Liver (tissue), 9 donors: ENCODE measurements around the gene HOMER3. TPM values are rescaled to one million over a fixed set of nuclear protein-coding genes. Genes with fewer than 3 reads are reported as not detected.
A peak's percentile ranks its signal among the peaks of the same experiment; 100 is the strongest.

Experiments used
- DNase-seq: peaks from one replicate; pipeline ENCODE4 v3.0.0-alpha.2; 2017; ENCODE audit warnings: low spot score
- H3K27ac ChIP-seq, 2 donors: one replicate each; pipeline ENCODE4 v1.7.0; 2013; ENCODE audit warnings: inconsistent platforms in 2 of 2, low read length in 2 of 2, control low read depth in 1 of 2, low read depth in 1 of 2, mild to moderate bottlenecking in 1 of 2
- H3K27me3 ChIP-seq, 4 donors: one replicate each; pipeline versions ENCODE4 v1.6.1 to v1.7.0; 2013; ENCODE audit warnings: low read length in 3 of 4, inconsistent platforms in 1 of 4, mild to moderate bottlenecking in 1 of 4, moderate library complexity in 1 of 4; ENCODE audit not compliant: control insufficient read depth in 4 of 4, insufficient read depth in 4 of 4
- H3K36me3 ChIP-seq, 4 donors: one replicate each; pipeline versions ENCODE4 v1.6.1 to v1.7.0; 2013; ENCODE audit warnings: low read length in 3 of 4, mild to moderate bottlenecking in 3 of 4, low read depth in 1 of 4, moderate library complexity in 1 of 4; ENCODE audit not compliant: control insufficient read depth in 4 of 4, insufficient read depth in 3 of 4
- H3K4me1 ChIP-seq, 4 donors: one replicate each; pipeline versions ENCODE4 v1.6.1 to v1.7.0; 2013; ENCODE audit warnings: low read length in 3 of 4, mild to moderate bottlenecking in 3 of 4, moderate library complexity in 1 of 4; ENCODE audit not compliant: control insufficient read depth in 4 of 4, insufficient read depth in 4 of 4
- H3K4me3 ChIP-seq, 3 donors: one replicate each; pipeline versions ENCODE4 v1.6.1 to v1.7.0; 2013; ENCODE audit warnings: low read length in 3 of 3, control low read depth in 1 of 3, low read depth in 1 of 3, mild to moderate bottlenecking in 1 of 3
- H3K9ac ChIP-seq, 2 donors: one replicate each; pipeline ENCODE4 v1.7.0; 2013; ENCODE audit warnings: low read length in 2 of 2, mild to moderate bottlenecking in 2 of 2, moderate library complexity in 2 of 2, control low read depth in 1 of 2, low read depth in 1 of 2
- H3K9me3 ChIP-seq, 4 donors: one replicate each; pipeline versions ENCODE4 v1.6.1 to v1.7.0; 2013; ENCODE audit warnings: low read length in 3 of 4; ENCODE audit not compliant: control insufficient read depth in 4 of 4
- ATF3 ChIP-seq: IDR thresholded peaks from 2 replicates; pipeline ENCODE4 v1.6.1; 2016; ENCODE audit warnings: antibody characterized with exemption
- CTCF ChIP-seq: fragments of 150-350 bp; IDR thresholded peaks from 2 replicates; pipeline ENCODE4 v1.5.1; 2017; ENCODE audit warnings: improper control_type of control experiment, low read depth, low read length; ENCODE audit not compliant: missing input control
- EGR1 ChIP-seq, 2 donors: IDR thresholded peaks; 2 replicates each; pipeline ENCODE4 v1.6.1; 2016 to 2018; ENCODE audit warnings: antibody characterized with exemption in 2 of 2, low read depth in 2 of 2
- FOXA1 ChIP-seq: IDR thresholded peaks from 2 replicates; pipeline ENCODE4 v1.6.1; 2016; ENCODE audit warnings: antibody characterized with exemption
- FOXA2 ChIP-seq: IDR thresholded peaks from 2 replicates; pipeline ENCODE4 v1.6.1; 2016; ENCODE audit warnings: antibody characterized with exemption
- GABPA ChIP-seq, 2 donors: IDR thresholded peaks in 1 of 2; conservative IDR thresholded peaks in 1 of 2; 2 replicates each; pipeline ENCODE4 v1.6.1; 2016; ENCODE audit warnings: antibody characterized with exemption in 2 of 2, mild to moderate bottlenecking in 1 of 2, moderate library complexity in 1 of 2
- HNF4A ChIP-seq, 2 donors: conservative IDR thresholded peaks; 2 replicates each; pipeline ENCODE4 v1.6.1; 2016; ENCODE audit warnings: antibody characterized with exemption in 2 of 2, mild to moderate bottlenecking in 2 of 2
- HNF4G ChIP-seq: IDR thresholded peaks from 2 replicates; pipeline ENCODE4 v1.6.1; 2016; ENCODE audit warnings: antibody characterized with exemption
- JUND ChIP-seq, 2 donors: IDR thresholded peaks; 2 replicates each; pipeline ENCODE4 v1.6.1; 2016; ENCODE audit warnings: antibody characterized with exemption in 2 of 2
- RAD21 ChIP-seq, 2 donors: IDR thresholded peaks; 2 replicates each; pipeline ENCODE4 v1.6.1; 2016; ENCODE audit warnings: antibody characterized with exemption in 2 of 2, mild to moderate bottlenecking in 2 of 2
- RXRA ChIP-seq, 2 donors: IDR thresholded peaks; 2 replicates each; pipeline ENCODE4 v1.6.1; 2017 to 2018; ENCODE audit warnings: antibody characterized with exemption in 2 of 2, mild to moderate bottlenecking in 1 of 2
- SP1 ChIP-seq: IDR thresholded peaks from 2 replicates; pipeline ENCODE4 v1.6.1; 2018; ENCODE audit warnings: antibody characterized with exemption, mild to moderate bottlenecking
- YY1 ChIP-seq: IDR thresholded peaks from 2 replicates; pipeline ENCODE4 v1.6.1; 2016; ENCODE audit warnings: antibody characterized with exemption, mild to moderate bottlenecking
- ZBTB33 ChIP-seq: IDR thresholded peaks from 2 replicates; pipeline ENCODE4 v1.6.1; 2016; ENCODE audit warnings: antibody characterized with exemption
- WGBS: extraction: QIAGEN DNeasy Blood & Tissue Kit; methylation state at CpG from one replicate; pipeline ENCODE4 v1.1.7; 2013; 5-methylcytosine and 5-hydroxymethylcytosine counted together
- polyA plus RNA-seq, 2 donors: library from polyadenylated mRNA; stranded (reverse) in 1 of 2; unstranded in 1 of 2; fragments of 200-250 nt in 1 of 2; fragments of >200 nt in 1 of 2; fragmentation: Nextera tagmentation in 1 of 2; extraction: Ambion mirVana in 1 of 2; gene quantifications; one replicate each; pipeline versions ENCODE4 v1.2.1 to v1.2.3, GENCODE V29; 2013 to 2015
- total RNA-seq, 2 donors: library from RNA; depleted of rRNA; stranded (reverse); fragments of >200 nt; gene quantifications; one replicate each; pipeline ENCODE4 v1.2.3, GENCODE V29; 2014
- donor health status: healthy.
- donor health status: healthy.
- donor health status: healthy.
- donor health status: healthy.
- donor health status: healthy.

Gene HOMER3
- total and polyA plus RNA-seq, 4 donors, result 0.18 to 5.4 (median 3.5) TPM

- H3K4me3 ChIP-seq, result no peak overlapping the region
- DNase-seq, result no peak
- no peaks in the 10 kb centered on the region for H3K27me3 ChIP-seq
- H3K9ac ChIP-seq, result no peak overlapping the region
- WGBS, result 80% methylated on average over 5 of the region's 5 CpGs
- H3K27ac ChIP-seq, result peak overlapping the region in 1 of 2 donors; percentile 54
- peaks cover 0 to 3% (median 0%) of the 10 kb centered on the region in 4 donors for H3K4me1 ChIP-seq
- no peak for TF ChIP-seq GABPA (IDR thresholded peaks at IDR 0.05 in 1 of 2, conservative IDR thresholded peaks at IDR 0.05 in 1 of 2)
- TF ChIP-seq JUND (IDR thresholded peaks at IDR 0.05), result no peak
- no peak for TF ChIP-seq FOXA2
- TF ChIP-seq YY1, result no peak
- TF ChIP-seq ZBTB33, result no peak
- TF ChIP-seq SP1, result no peak
- H3K36me3 ChIP-seq, result no peaks in the 10 kb centered on the region
- no peaks in the 10 kb centered on the region for H3K9me3 ChIP-seq
Observed at GRCh38 chr19:18972851-18973250, 31.8 kb upstream of the HOMER3 start.

- Histone ChIP-seq H3K9ac (no peak overlapping the region), H3K4me1 (peaks cover 0 to 3% (median 0%) of the 10 kb centered on the region in 4 donors), H3K27ac (peak overlapping the region in 1 of 2 donors; percentile 54)
Observed at GRCh38 chr19:18972301-18972811, 31.3 kb upstream of the HOMER3 start.

More at GRCh38 chr19:18972301-18972811, 31.3 kb upstream of the HOMER3 start:
- TF ChIP-seq FOXA1 (no peak), RXRA (IDR thresholded peaks at IDR 0.05) (no peak), YY1 (no peak), GABPA (IDR thresholded peaks at IDR 0.05 in 1 of 2, conservative IDR thresholded peaks at IDR 0.05 in 1 of 2) (no peak), HNF4G (no peak), JUND (IDR thresholded peaks at IDR 0.05) (no peak), SP1 (no peak), HNF4A (conservative IDR thresholded peaks at IDR 0.05) (no peak), ATF3 (no peak), EGR1 (IDR thresholded peaks at IDR 0.05; ENCODE audit: low read depth in 2 of 2) (no peak), FOXA2 (no peak), CTCF (no peak), RAD21 (IDR thresholded peaks at IDR 0.05) (no peak)
- no peaks in the 10 kb centered on the region for H3K9me3 ChIP-seq
- no peaks in the 10 kb centered on the region for H3K27me3 ChIP-seq
- H3K4me3 ChIP-seq, result no peak overlapping the region
- no peak for DNase-seq
- 55% methylated on average over 12 of the region's 12 CpGs for WGBS
- no peaks in the 10 kb centered on the region for H3K36me3 ChIP-seq
